Activated CD8-positive, alpha-beta memory T cell treated with anti-CD3 and anti-CD28 coated beads, Interleukin-2, amount 50 U/mL, for 48 hours (primary cell): Measurements from ENCODE around the gene NRG2.
A peak's percentile ranks its signal among the peaks of the same experiment; 100 is the strongest.

Source experiments
- DNase-seq: peaks from one replicate; pipeline ENCODE4 v3.0.0-alpha.2; 2020

NRG2 gene

GRCh38 chr5:139964994-139965565, 78.0 kb downstream of the NRG2 start:
- no peak for DNase-seq

- DNase-seq: peak; percentile 33
Observed at GRCh38 chr5:139964266-139964993, 78.7 kb downstream of the NRG2 start.

DNA sequence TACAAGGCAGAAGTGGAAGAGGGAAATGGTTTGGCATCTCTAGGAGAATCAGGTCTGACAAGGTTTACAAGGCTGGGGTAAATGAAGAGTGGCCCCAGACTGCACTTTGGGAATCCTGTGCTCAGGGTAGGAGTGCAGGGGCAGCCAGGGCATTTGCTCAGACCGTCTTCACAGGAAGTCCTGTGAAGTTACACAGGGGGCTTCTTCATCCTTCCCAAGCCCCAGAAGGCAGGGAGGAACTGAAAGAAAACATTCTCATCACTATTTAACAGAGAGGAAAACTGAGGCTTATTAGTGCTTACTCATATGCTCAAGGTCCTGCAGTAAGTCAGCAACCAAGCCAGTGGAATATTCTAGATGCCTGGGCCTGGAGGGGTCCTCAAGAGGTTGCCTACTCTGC, 80.7 kb downstream of the NRG2 start:
- DNase-seq: peak; percentile 25

DNA sequence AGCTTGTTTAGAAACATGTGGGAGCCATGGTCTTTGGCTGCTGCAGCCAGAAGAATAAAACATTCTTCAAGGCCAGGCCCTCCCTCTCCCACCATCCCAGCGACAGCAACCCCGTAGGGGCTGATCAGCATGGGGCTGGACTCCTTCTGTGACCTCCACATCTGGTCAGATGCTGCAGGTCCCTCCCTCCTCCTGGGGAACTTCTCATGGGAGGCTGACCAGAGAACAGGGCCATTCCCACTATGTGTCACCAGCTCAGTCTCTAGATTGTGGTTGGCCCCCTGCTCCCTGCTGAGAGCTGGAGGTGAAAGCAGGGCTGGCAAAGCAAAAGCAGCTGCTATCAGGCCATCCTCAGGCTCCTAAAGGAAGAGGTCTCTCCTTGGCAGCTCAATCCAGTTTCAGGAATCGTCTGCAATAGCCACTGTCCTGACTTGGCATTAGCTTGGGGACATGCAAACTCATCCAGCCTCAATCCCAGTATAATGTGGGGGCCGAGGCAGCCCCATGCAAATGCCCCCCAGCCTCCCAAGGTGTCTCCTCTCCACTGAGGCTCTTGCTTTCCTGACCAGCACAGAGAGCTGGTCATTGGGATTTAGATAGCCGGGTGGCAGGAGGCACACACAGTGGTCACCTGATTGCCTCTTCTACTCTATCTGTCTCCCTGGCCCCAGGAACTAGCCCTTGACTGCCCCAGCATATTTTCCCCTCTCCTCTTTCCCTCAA, 81.5 kb downstream of the NRG2 start:
- DNase-seq: peak; percentile 36

GRCh38 chr5:139960723-139961383, 82.2 kb downstream of the NRG2 start:
- DNase-seq: peak; percentile 34

DNA sequence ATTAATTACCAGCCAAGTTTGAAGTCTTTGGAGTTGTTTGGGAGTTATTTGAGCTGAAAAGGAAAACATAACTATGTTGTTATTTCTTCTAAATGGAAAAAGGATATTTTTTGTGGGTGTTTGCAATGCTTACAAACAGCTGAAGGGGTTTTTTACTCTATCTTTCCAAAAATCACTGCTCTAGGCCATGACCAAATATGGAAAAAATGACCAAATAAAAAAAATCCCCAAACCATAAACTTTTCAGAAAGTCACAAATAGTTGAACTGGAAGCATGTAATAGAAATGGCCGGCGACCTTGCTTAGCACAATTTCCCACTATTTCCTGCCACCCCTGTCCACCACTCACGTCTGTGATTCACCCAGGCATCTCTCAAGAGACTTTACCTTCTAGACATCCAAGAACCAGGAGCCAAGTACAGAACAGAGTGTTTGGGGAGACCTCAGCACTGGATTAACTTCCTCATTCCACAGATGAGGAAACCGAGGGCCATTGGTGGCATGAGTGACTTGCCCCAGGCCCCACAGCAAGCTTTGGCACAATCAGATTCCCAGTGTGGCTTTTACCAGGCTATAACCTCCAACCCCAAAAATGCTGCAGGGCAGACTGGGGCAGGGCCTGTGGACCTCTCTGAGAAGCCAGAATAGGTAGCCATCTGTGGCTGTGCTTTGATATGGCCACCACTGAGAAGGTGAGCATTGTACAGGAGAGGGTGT, 84.5 kb downstream of the NRG2 start:
- DNase-seq: no peak

DNA sequence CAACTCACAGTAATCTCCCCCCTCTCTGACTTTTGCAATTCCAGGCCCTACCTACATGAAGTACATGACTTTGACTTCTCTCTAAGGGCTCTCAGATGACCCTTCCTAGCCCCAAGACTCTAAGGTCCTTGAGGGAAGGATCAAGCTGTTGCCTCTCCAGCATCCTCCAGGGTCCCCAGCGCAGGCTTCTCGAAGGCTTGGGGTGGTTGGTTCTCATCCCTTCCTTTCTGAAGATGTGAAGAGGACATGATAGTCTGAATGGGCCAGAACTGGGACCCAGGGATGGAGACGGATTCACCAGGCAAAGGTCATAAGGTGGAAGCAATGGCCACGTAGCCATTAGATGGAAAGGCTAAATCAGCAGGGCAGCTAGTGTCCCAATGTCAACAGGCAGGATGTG, 86.8 kb downstream of the NRG2 start:
- DNase-seq: no peak

DNA sequence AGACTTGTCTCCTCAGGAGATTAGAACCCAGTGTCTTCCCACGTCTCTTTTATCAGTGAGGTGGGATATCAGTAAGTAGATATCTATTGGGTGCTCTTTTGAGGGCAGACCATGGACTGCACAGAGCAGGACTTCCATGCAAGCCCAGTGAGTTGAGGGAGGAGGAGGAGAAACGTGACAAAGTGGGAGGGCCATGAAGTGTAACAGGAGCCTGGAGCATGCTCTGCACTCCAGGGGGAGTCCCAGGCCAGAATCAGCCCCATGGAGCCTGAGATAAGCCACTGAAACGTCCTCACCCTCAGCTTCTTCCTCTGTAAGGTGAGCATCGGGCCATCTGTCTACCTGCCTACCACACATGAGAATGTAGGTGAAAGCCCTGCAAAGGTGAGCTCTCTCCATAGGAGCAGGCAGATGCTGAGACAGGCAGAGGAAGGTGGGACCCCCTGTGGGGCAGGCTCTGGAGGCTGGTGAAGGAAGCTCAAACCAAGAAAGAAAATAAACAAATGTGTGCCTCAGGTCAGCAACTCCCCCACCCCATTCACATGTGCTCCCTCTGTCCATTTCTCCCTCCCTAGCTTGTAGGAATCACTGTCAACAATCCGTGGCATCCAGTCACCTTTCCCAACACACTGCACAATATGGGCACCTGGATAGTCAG, 87.4 kb downstream of the NRG2 start:
- DNase-seq: no peak

GRCh38 chr5:139955053-139955605, 88.0 kb downstream of the NRG2 start:
- DNase-seq: no peak

GRCh38 chr5:139954462-139954861, 88.6 kb downstream of the NRG2 start:
- DNase-seq: no peak

DNA sequence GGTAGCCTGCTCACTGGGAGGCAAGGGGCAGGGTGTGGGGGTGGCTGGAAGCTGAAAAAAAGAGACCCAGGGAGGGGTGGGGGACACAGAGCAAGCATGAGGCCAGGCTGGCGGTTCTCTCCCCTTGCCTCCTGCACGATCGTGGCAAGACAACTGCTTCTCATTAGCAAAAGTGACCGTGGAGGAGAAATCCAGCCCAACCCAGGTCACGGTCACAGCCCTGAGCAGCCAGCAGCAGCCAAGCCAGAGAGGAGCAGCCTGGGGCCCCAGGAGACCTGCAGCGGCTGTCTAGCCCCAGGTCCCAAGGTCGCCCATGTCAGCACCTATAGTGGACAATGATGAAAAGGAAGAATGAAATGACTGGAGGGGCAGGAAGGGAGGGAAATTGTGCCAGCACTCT, 89.1 kb downstream of the NRG2 start:
- DNase-seq: no peak

DNA sequence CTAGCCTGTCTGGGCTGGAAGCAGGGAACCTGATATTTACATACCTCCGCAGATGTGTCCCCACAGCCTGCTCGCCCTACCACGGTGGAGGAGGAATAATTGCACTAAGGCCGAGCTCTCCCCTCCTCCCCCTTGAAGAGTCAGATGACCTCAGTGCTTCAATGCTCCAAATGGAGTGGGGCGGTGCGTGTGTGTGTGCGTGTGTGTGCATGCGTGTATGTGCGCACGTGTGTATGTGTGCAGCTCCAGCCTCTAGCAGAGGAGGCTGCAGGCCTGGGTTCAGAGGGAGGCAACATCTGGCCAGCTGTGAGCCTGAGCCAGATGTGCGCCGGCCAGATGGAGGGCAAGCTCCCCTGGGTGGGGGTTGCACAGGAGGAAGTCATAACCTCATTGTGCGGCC, 90.5 kb downstream of the NRG2 start:
- DNase-seq: no peak

GRCh38 chr5:139951983-139952382, 91.1 kb downstream of the NRG2 start:
- no peak for DNase-seq

DNA sequence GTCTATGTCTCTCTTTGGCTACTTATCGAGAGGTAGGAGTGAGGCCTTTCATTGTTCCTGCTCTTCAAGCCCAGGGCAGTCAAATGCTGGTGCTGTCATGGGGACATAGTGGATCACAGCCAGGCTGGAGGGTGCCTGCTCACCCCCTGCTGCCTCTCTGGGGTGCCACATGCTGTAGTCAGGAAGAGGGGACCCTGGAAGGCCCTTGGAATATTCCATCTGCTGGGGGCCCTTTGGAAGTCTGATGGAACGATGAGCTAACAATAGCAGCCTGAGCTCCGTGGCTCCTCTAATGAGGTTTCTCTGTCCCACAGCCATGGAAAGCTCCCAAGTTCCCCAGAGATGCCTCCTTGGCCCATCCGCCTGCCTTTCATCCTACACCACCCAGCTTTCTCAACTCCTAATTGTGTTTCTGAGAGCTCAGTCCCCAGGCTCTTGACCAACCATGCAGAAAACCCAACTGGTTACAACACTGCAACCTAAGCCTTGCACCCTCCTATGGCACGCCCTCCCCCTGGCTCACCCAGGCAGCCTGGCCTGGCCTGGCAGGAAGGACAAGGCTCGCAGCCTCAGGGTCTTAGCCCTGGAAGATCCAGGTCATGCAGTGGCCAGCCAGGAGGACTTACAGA, 91.7 kb downstream of the NRG2 start:
- no peak for DNase-seq

DNA sequence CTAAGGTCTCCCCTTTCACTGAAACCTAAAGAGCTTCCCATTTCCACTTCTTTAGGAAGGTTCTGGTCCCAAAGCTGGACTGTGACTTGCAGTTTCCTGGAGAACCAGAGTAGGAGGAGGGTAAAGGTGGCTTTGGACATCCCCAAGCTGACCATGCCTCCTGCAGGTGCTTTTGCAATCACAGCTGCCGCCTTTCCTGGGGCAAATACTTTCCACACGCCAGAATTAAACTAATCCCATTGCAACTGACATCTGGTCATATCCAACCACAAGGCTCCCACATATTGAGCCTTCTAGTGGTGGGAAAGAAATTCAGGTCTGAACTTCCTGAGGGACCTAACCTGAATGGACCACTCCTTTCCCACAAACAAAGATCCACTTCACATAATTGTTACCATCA, 92.7 kb downstream of the NRG2 start:
- DNase-seq: no peak

DNA sequence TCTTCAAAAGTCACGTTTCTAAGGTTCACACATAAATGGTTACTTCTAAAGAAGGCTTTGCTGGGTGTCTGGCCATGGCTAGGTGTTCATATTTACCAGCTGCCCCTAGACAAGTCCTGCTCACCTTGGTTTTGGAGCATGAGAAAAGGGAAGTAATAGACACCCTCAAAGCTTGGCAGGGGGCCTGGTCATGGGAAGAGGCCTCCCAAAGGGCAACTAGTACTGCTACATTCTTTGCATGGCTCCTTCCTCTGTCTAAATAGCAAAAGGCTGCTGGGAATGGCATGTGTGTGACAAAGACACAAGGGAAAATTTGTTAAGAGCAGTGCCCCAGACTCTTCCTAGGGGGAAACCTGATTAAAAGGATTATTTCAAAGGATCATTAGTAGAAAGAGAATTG, 93.4 kb downstream of the NRG2 start:
- no peak for DNase-seq

DNA sequence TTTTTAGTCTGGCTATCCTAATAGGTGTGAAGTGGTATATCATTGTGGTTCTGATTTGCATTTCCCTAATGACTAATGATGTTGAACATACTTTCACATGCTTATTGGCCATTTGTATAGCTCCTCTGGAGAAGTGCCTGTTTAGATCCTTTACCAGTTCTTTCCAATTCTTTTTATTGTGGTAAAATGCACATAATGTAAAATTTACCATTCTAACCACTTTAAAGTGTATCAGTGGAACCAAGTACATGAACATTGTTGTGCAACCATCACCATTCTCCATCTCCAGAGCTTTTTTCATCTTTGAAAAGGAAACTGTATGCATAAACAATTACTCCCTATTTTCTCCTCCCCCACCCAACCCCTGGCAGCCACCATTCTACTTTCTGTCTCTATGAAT, 95.4 kb downstream of the NRG2 start:
- DNase-seq: no peak

DNA sequence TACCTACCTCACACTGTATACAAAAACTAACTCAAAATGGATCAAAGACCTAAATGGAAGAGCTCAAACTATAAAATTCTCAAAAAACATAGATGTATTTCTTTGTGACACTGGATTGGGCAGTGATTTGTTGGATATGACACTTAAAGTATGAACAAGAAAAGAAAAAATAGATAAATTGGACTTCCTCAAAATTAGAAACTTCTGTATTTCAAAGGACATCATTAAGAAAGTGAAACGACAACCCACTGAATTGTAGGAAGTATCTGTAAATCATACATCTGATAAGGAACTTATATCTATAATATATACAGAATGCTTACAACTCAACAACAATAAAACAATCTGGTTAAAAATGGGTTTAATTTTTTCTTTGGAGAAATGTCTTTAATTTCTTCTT, 96.7 kb downstream of the NRG2 start:
- no peak for DNase-seq

GRCh38 chr5:139946006-139946405, 97.1 kb downstream of the NRG2 start:
- DNase-seq: no peak

GRCh38 chr5:139942243-139942642, 100.9 kb downstream of the NRG2 start:
- DNase-seq: no peak

- no peak for DNase-seq
Observed at GRCh38 chr5:139930406-139930805, 112.7 kb downstream of the NRG2 start.
